ENCODE data around the gene CSPG4.

GRCh38 chr15:75695220-75695619, 17.4 kb downstream of the CSPG4 start:
- TF ChIP-seq, protein P1, sequence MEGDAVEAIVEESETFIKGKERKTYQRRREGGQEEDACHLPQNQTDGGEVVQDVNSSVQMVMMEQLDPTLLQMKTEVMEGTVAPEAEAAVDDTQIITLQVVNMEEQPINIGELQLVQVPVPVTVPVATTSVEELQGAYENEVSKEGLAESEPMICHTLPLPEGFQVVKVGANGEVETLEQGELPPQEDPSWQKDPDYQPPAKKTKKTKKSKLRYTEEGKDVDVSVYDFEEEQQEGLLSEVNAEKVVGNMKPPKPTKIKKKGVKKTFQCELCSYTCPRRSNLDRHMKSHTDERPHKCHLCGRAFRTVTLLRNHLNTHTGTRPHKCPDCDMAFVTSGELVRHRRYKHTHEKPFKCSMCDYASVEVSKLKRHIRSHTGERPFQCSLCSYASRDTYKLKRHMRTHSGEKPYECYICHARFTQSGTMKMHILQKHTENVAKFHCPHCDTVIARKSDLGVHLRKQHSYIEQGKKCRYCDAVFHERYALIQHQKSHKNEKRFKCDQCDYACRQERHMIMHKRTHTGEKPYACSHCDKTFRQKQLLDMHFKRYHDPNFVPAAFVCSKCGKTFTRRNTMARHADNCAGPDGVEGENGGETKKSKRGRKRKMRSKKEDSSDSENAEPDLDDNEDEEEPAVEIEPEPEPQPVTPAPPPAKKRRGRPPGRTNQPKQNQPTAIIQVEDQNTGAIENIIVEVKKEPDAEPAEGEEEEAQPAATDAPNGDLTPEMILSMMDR (IDR thresholded peaks at IDR 0.05; ENCODE audit: insufficient read depth, low read length): no peak
- no peak for TF ChIP-seq GABPA (IDR thresholded peaks at IDR 0.05; ENCODE audit: low read depth)
- no peak for TF ChIP-seq REST (IDR thresholded peaks at IDR 0.05; ENCODE audit: insufficient replicate concordance, low read depth)
- no peak for TF ChIP-seq POLR2AphosphoS5 (IDR thresholded peaks at IDR 0.05; ENCODE audit: low read depth)
- TF ChIP-seq SPI1 (IDR thresholded peaks at IDR 0.05; ENCODE audit: borderline replicate concordance, low read depth): no peak
